Tibial artery (tissue), 4 donors: ENCODE results near the gene C14orf119.
A peak's percentile ranks its signal among the peaks of the same experiment; 100 is the strongest.

ENCODE experiments used
- DNase-seq, 2 donors: peaks; one replicate each; pipeline ENCODE4 v3.0.0-alpha.2; 2019
- H3K27ac ChIP-seq, 2 donors: fragments of 200-600 bp; sonication (generic) in 1 of 2; 1 replicate in 1 of 2; 2 replicates in 1 of 2; pipeline ENCODE4 v1.5.1; 2018 to 2019; ENCODE audit warnings: mild to moderate bottlenecking in 1 of 2
- H3K27me3 ChIP-seq, 2 donors: fragments of 200-600 bp; sonication (generic) in 1 of 2; one replicate each; pipeline versions ENCODE4 v1.5.1 to v1.6.0; 2016 to 2019
- H3K36me3 ChIP-seq, 3 donors: fragments of 200-600 bp; sonication (generic) in 2 of 3; one replicate each; pipeline ENCODE4 v1.5.1; 2016 to 2019; ENCODE audit warnings: mild to moderate bottlenecking in 2 of 3
- H3K4me1 ChIP-seq, 4 donors: fragments of 200-600 bp; sonication (generic) in 2 of 4; 1 replicate in 3 of 4; 2 replicates in 1 of 4; pipeline ENCODE4 v1.5.1; 2016 to 2019
- H3K4me3 ChIP-seq, 2 donors: fragments of 200-600 bp; sonication (generic) in 1 of 2; 1 replicate in 1 of 2; 2 replicates in 1 of 2; pipeline ENCODE4 v1.5.1; 2018 to 2019; ENCODE audit warnings: mild to moderate bottlenecking in 2 of 2
- H3K9me3 ChIP-seq, 3 donors: fragments of 200-600 bp; sonication (generic) in 1 of 3; one replicate each; pipeline ENCODE4 v1.5.1; 2016 to 2019
- intact Hi-C: fragments of 100-400 bp; cut with DNase I; formaldehyde crosslinking; loops from one replicate; pipeline ENCODE4 v1.15.0; 2023; ENCODE audit warnings: low total_unique reads
- TF ChIP-seq, protein P1 (sequence below), 2 experiments: fragments of 200-600 bp in 1 of 2; fragments of 450-650 bp in 1 of 2; IDR thresholded peaks; one replicate each; pipeline ENCODE4 v1.5.1; 2017 to 2019; ENCODE audit warnings: antibody characterized with exemption in 2 of 2, mild to moderate bottlenecking in 1 of 2, moderate library complexity in 1 of 2

C14orf119 gene

DNA sequence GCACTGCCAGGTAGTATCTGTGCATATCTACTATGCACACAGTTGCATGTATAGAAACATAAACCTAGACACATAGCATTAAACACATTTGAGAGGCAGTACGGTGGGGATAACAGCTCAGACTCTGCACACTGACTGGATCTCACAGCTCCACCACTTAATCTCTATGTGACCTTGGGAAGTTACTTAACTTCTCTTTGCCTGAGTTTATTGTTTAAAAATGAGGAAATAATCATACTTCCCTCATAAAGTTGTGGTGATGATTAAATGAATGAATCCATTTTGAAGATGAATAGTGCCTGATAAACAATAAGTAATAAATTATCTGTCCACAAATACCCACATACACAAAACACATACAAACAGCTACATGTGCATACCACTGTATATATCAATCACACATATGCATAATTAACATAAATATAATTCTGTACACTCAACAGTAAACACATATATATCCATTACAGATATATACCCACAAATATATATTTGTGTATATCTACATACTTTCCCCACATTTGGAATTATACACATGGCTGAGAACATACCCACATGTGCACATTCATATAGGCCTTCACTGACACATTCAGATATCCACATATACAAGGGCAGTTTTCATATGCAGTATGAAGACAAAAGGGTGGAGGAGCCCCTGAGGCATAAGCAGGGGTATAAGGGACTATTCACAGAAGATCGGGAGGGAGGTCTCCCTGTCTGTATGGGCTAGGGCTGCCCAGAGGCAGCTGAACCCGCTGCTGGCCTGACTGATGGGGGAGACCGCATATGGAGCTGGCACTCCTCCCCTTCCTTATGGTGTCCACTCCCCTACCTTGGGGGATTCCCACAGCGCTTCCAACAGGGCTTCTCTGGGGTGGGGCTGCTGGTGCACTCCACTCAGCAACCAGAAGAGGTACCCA, 43.9 kb upstream of the C14orf119 start:
- H3K4me1 ChIP-seq: peaks cover 0 to 4% (median 3%) of the 10 kb centered on the region in 4 donors
- no peak for DNase-seq
- no peaks in the 10 kb centered on the region for H3K9me3 ChIP-seq
- no peak overlapping the region for H3K27ac ChIP-seq
- TF ChIP-seq, protein P1, sequence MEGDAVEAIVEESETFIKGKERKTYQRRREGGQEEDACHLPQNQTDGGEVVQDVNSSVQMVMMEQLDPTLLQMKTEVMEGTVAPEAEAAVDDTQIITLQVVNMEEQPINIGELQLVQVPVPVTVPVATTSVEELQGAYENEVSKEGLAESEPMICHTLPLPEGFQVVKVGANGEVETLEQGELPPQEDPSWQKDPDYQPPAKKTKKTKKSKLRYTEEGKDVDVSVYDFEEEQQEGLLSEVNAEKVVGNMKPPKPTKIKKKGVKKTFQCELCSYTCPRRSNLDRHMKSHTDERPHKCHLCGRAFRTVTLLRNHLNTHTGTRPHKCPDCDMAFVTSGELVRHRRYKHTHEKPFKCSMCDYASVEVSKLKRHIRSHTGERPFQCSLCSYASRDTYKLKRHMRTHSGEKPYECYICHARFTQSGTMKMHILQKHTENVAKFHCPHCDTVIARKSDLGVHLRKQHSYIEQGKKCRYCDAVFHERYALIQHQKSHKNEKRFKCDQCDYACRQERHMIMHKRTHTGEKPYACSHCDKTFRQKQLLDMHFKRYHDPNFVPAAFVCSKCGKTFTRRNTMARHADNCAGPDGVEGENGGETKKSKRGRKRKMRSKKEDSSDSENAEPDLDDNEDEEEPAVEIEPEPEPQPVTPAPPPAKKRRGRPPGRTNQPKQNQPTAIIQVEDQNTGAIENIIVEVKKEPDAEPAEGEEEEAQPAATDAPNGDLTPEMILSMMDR (IDR thresholded peaks at IDR 0.05): no peak
- intact Hi-C loops: no loop called here
- peaks cover 0 to 3% of the 10 kb centered on the region in 2 donors for H3K27me3 ChIP-seq
- H3K4me3 ChIP-seq: no peak overlapping the region
- H3K36me3 ChIP-seq: no peaks in the 10 kb centered on the region

DNA sequence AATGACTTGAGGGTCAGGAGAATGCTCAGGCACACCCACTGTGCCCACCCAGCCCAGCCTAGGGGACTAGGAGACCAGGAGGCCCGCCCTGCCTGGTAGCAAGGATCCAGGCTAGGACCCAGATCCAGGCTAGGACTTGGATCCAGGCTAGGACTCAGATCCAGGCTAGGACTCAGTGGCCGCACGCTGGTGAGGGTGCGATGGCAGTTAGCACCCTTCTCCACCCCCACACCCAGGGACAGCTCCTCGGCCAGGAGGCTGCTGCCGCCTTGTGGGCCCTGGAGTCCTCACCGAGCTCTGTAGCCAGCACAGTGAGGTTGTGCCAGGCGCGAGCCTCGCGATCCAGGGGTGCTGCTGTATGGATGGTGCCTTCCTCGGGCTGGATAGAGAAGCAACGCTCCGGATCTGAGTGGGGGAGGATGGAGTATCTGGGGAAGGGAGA, 43.1 kb upstream of the C14orf119 start:
- intact Hi-C loops: no loop called here
- no peaks in the 10 kb centered on the region for H3K9me3 ChIP-seq
- H3K27me3 ChIP-seq: peaks cover 0 to 3% of the 10 kb centered on the region in 2 donors
- TF ChIP-seq, protein P1 (IDR thresholded peaks at IDR 0.05): peak in 1 of 2 experiments; percentile 9
- H3K4me1 ChIP-seq: peaks cover 0 to 12% (median 11%) of the 10 kb centered on the region in 4 donors
- no peak overlapping the region for H3K4me3 ChIP-seq
- no peak overlapping the region for H3K27ac ChIP-seq
- no peak for DNase-seq
- no peaks in the 10 kb centered on the region for H3K36me3 ChIP-seq

DNA sequence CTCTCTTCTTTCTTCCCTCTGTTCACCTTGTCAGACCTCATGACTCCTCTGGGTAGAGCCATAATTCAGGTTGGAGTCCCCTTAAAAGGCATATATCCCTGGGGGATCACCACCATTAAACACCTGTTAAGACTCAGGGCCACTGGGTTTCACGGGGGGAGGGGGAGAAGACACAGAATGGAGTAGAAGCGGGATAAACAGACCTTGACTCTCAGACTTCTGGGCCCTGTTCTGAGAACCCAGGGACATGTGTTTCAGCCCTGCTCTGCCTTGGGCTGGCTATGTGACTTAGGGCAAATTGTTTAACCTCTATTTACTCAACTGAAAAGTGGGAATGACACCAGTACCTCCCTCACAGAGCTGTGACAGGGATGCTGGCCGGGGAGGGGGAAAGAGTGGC, 42.6 kb upstream of the C14orf119 start:
- TF ChIP-seq, protein P1 (IDR thresholded peaks at IDR 0.05): no peak
- DNase-seq: peak in 1 of 2 donors; percentile 9
- no peaks in the 10 kb centered on the region for H3K36me3 ChIP-seq
- no peaks in the 10 kb centered on the region for H3K9me3 ChIP-seq
- intact Hi-C loops: no loop called here
- H3K27ac ChIP-seq: no peak overlapping the region
- H3K27me3 ChIP-seq: peaks cover 0 to 3% of the 10 kb centered on the region in 2 donors
- H3K4me1 ChIP-seq: peaks cover 0 to 14% (median 12%) of the 10 kb centered on the region in 4 donors
- no peak overlapping the region for H3K4me3 ChIP-seq

DNA sequence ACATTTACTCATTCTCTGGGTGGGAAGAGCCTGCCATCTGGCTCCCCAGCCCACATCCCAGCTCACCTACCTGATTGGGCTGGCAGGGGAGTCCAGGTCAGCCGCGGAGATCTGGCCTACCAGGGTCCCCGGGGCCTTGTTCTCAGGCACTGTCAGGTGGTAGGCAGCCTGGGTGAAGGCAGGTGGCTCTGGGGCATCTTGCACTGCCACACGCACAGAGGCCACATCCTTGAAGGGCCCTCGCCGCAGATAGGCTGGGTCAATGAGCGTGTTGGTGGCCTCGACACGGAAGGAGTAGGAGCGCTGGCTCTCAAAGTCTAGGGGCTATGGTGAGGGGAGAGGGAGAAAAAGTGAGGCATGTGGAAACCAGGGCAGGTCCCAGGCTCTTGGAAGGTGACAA, 41.9 kb upstream of the C14orf119 start:
- H3K4me1 ChIP-seq: peaks cover 0 to 15% (median 13%) of the 10 kb centered on the region in 4 donors
- no peaks in the 10 kb centered on the region for H3K9me3 ChIP-seq
- peak in 1 of 2 donors; percentile 51 for DNase-seq
- TF ChIP-seq, protein P1 (IDR thresholded peaks at IDR 0.05): no peak
- peaks cover 0 to under 1% (median 0%) of the 10 kb centered on the region in 3 donors for H3K36me3 ChIP-seq
- H3K27ac ChIP-seq: no peak overlapping the region
- no peaks in the 10 kb centered on the region for H3K27me3 ChIP-seq
- no peak overlapping the region for H3K4me3 ChIP-seq
- intact Hi-C loops: no loop called here

DNA sequence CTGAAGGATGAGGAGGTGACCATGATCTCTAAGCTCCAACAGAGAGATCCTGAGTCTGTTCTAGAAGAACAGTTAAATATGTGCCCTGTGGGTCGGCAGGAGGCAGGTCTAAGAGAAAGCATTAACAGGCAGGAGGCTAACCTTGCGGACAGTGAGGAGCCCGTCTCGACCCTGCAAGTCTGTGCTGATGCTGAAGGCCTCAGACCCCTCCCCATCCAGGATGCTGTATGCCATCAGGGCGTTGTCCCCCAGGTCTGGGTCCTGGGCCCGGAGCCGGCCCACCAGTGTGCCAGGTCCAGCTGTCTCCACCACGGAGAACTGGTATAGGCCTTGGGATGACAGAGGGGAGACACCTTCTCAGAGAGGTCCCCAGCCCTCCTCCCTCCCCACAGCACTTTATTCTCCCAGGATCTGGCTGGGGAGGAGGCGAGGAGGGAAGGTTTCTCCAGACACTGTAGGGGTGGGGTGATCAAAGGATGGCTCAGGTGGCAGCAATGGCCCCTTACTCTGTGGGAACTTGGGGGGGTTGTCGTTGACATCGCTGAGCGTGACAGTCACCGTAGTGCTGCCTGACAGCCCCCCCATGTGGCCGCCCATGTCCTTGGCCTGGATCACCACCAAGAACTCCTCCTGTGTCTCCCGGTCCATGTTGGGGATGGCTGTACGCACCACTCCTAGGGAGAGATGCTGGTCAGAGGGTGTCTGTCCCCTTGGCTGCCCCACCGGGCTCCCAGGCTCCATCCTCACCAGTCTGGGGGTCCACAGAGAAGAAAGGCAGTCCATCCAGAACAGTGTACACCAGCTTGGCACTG, 41.1 kb upstream of the C14orf119 start:
- H3K4me3 ChIP-seq: no peak overlapping the region
- no peak overlapping the region for H3K27ac ChIP-seq
- TF ChIP-seq, protein P1 (IDR thresholded peaks at IDR 0.05): no peak
- peak in 1 of 2 donors; percentile 50 for DNase-seq
- peaks cover 0 to 15% (median 13%) of the 10 kb centered on the region in 4 donors for H3K4me1 ChIP-seq
- H3K27me3 ChIP-seq: no peaks in the 10 kb centered on the region
- peaks cover 8% of the 10 kb centered on the region in 3 donors for H3K36me3 ChIP-seq
- no peaks in the 10 kb centered on the region for H3K9me3 ChIP-seq
- intact Hi-C loops: no loop called here
